IPS-NIHi11 (cell line): ENCODE data around the gene NDUFS3.
A peak's percentile ranks its signal among the peaks of the same experiment; 100 is the strongest.
"Not testable (repeated sequence)": the region's sequence is repeated elsewhere in the genome, so short reads cannot be mapped to it uniquely, and the experiment has no call there.

Experiments used
- DNase-seq: peaks from one replicate; pipeline ENCODE4 v3.0.0; 2012; ENCODE audit warnings: mixed read lengths, low spot score

The NDUFS3 gene

GRCh38 chr11:47578524-47579494 lies at the start of gene NDUFS3, which contains the start of gene KBTBD4:
Gene NDUFS3 (plus strand): TSS chr11:47579074. CDS start chr11:47579092, 18 bp downstream.
Gene KBTBD4 (minus strand): TSS chr11:47578970. CDS start chr11:47578951, 19 bp downstream.
- DNase-seq = peak; percentile 98

GRCh38 chr11:47529951-47530350 lies 48.9 kb upstream of the NDUFS3 start:
- DNase-seq = no peak

- DNase-seq = not testable (repeated sequence)
These were observed 48.2 kb upstream of the NDUFS3 start for GRCh38 chr11:47530721-47531120.

DNA sequence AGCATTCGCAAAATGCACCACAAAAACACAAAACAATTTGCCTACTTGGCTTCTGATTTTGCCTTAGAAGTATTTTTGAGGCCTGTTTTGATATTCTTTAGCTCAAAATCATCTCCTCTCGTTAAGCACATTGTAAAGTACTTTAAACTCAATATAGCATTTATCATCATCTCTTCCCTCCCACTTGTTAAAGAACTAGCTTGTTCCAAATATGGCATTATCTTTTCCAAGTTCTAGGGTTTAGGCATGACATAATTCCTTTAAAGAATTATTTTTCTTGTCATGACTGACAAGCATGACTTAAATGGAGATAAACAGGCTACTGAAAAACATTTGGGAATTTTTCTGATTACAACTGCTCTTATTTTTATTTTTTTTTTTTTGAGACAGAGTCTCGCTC lies 47.2 kb upstream of the NDUFS3 start:
- DNase-seq = no peak

DNA sequence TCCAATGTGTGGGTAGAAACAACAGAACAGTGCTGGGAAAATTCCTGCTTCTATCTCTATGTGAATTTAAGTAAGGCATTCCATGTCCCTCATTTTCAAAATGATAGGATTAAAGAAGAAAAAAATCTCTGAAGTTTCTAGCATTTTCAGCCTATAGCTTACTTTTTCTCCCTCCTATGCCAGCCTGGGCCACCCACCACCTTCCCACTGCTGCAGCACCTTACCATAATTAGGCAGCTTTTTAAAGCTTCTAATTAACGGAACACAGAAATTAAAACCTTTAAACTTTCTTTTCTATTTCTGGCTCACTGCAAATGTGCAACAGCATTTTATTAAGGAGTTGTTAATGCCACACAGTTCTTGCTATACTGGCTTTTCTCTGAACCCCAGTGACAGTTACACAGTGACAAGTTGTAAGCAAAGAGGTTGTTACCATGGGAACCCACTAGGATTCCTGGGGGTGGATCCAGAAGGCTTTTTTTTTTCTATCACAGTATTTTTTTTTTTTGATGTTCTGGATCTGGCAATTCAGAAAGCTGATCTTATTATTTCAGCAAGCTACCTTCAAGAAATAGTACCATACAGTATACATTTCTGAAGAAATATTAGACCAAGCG lies 46.2 kb upstream of the NDUFS3 start:
- DNase-seq = no peak

DNA sequence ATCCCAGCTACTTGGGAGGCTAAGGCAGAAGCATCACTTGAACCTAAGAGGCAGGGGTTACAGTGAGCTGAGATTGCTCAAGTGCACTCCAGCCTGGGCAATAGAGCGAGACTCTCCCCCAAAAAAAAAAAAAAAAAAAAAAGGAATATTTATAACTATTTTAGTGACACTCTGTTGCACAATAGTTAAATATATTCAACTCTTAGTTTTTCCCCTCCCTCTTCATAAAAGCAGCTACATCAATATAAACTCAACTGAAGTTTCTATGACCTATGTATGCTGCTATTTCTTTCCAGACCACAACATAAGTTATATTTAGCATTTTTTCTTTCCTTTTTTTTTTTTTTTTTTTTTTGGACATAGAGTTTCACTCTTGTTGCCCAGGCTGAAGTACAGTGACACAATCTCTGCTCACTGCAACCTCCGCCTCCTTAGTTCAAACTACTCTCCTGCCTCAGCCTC lies 45.2 kb upstream of the NDUFS3 start:
- no peak for DNase-seq

DNA sequence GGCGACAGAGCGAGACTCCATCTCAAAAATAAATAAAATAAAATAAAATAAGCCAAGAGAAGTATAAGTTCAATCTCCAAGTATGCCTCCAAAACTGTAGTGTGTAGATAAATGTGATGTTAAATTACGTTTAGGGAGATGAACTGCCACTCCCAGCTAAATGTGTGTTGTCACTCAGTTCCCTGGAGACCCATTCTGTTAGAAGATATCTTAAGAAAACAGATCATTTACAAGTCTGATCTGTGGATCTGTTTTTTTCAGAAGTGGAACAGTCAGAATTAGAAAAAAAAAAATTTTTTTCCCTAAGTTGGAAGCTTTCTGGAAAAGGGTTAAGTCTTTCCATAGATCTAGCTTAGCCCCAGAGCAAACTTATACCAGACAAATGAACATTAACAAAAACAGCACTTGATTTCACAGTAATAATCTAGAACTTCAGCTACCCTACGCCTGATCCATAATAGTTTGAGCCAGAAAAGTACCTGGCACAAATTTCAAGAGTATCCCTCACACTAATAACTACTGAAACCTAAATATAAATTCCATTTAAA lies 44.1 kb upstream of the NDUFS3 start:
- DNase-seq = no peak

GRCh38 chr11:47536915-47537314 lies 42.0 kb upstream of the NDUFS3 start:
- no peak for DNase-seq

DNA sequence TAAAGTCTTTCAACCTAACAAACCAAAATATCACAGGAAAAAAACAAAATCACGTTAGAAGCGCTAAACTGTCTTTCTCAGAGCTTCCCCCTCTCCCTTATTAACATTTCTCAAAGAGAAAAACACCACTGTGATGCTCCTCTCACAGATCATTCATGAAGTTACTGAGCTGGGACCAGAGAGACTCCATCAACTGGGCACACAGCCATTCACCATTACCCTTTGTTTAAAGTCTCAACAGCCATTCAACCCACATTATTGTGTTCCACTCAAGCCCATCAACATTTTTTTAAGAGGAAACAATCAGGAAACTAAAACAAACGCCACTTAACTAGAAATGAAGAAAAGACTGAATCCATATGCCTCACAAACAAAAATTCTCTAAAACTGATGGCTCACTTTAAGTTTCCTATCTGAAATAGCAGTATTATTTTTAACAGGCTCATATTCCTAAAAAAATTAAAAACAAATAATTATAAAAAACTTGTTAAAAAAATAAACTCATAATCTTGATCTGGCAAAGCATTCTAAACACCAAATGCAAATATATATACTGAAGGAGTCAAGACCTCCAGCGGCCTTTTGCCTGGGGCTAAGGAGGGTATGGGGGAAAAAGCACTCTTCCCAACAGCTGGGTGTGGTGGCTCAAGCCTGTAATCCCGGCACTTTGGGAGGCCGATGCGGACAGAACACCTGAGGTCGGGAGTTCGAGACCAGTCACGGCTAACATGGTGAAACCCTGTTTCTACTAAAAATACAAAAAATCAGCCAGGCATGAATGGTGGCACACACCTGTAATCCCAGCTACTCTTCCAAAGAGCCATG lies 39.9 kb upstream of the NDUFS3 start:
- DNase-seq = peak; percentile 15

DNA sequence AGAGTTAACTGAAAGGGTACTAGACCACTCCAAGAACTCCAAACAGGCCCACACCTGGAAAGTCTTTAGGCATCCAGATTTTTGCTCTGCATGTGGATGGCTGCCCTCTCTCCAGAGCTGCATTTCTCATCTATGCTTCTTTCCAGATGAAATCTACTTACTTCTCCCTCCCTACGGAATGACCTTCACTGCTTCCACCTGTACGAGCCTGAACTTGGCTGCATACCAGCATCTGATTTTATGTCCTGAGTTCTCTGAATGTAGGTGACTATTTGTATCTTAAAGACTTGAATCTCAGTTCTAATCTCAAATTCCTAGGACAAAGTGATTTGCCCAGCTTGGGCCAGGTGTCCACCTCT lies 39.2 kb upstream of the NDUFS3 start:
- no peak for DNase-seq

- DNase-seq = no peak
These were observed 37.8 kb upstream of the NDUFS3 start for GRCh38 chr11:47541070-47541469.

DNA sequence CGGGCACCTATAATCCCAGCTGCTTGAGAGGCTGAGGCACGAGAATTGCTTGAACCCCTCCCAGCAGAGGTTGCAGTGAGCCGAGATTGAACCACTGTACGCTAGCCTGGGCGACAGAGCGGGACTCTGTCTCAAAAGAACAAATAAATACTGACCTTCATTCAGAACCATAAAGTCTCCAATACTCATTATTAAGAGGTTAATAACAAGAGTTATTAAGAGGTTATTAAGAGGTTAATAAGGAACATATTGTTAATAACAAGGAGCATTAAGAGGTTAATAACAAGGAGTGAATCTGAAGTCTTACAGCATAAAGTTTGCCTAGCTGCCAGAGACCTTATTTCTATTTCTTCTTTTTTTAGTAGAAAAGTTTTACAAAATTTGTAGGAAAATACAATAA lies 33.6 kb upstream of the NDUFS3 start:
- DNase-seq = no peak

- DNase-seq = not testable (repeated sequence)
These were observed 32.6 kb upstream of the NDUFS3 start for GRCh38 chr11:47546274-47546673.

GRCh38 chr11:47550288-47551047 lies 28.4 kb upstream of the NDUFS3 start:
- no peak for DNase-seq

DNA sequence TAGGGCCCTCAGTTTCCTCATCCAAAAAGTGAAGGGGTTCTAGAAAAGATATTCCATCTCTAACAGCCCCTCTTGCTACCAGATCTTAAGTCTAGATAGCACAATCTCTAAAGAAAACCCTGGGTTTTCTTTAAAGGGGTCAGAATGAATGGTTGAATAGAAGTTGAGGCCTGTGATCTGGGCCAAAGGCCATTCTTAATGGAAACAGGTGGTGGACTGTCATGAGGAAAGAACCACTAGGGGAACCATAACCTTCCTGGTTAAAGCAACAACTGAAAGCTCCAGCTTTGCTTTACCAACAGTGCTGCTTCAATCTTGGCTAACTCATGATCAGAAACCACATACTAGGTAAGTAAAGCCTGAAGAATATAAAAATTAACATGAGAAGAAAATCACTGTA lies 27.8 kb upstream of the NDUFS3 start:
- peak; percentile 27 for DNase-seq

DNA sequence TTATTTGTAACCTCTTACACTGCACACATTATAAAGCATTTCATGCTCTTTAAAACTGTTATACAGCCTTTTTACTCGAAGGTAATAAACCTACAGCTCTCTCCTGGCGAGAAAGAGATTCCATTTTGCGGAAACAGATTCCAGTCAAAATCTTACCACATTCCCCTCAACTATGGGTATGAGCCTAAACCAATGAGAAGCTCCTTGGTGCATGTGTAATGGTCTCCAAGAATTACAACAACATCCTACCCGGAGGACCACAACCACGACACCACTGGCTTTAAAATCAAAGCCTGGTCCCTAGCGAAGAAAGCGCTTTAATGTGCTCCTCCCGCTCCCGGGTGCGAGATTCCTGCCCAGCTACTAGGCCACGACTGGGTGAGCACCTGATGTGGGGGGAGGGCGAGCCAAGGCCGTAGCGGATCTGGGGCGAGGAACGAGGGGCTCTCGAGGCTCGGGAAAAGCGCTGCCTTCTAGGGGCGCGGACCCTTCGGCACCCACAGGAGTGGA lies 26.8 kb upstream of the NDUFS3 start:
- DNase-seq = peak; percentile 36

DNA sequence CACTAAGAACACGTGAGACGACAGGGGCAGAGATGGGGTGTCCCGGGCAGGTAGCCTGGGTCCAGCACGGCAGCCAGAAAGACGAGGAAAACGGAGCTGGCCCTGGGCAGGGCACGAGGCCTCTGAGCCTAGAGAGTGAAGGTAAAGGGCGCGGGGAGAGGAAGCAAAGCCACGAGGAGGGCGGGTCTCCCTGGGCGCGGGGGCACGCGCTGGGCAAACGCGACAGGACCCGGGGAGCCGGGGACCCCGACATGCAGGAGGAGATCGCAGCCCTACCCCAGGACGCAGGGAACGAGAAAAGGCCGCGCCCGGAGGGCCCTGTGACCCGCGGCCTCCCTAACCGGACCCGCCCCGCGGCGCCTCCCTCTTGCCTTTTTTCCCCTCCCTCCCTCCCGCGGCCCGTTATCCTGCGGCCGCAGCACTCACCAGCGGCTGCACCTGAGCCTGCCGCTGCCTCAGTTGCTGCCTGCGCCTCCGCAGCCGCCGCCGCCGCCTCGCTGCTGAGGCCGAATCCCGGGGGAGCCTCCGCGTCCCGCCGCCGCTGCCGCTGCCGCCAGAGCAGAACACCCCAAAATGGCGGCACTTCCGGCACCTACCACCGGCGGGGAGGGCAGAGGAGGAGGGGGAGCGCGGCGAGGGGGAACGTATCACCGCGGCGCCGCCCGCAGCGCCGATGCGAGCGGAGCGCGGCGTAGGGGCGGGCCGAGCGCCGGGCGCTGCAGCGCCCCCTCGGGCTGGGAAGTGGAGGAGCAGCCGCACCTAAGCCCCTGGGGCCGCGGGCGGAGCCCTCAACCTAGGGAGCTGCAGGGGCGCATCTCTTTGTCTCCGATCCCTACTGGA lies 26.1 kb upstream of the NDUFS3 start, which contains the start of gene CELF1:
CELF1 (minus strand) TSS at position 567 of the 840 bp plus-strand sequence. CDS start 53,609 bp downstream, outside the sequence.
- peak; percentile 91 for DNase-seq

- no peak for DNase-seq
These were observed 25.5 kb upstream of the NDUFS3 start for GRCh38 chr11:47553406-47553743.

DNA sequence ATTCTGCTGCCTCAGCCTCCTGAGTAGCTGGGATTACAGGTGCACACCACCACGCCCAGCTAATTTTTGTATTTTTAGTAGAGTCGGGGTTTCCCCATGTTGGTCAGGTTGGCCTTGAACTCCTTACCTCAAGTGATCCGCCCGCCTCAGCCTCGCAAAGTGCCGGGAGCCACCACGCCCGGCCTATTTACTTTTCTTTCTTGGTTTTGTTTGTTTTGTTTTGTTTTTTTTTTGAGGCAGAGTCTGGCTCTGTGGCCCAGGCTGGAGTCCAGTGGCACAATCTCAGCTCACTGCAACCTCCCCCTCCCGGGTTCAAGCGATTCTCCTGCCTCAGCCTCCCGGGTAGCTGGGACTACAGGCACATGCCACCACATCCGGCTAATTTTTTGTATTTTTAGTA lies 21.9 kb upstream of the NDUFS3 start:
- DNase-seq = not testable (repeated sequence)

DNA sequence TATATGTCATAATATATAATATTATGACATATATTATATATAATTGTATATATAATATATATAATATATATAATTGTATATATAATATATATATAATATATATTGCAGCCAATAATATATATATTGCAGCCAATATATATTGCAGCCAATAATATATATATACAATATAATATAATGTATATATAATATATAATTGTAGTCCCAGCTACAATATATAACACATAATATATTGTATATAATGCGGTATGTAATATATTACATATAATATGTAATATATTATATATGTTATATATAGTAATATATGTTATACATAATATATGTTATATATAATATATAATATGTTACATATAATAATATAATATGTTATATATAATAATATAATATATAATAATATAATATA lies 20.2 kb upstream of the NDUFS3 start:
- DNase-seq = no peak
